ENCODE results near the gene KRTAP12-4. TPM values are rescaled to one million over a fixed set of nuclear protein-coding genes. Genes with fewer than 3 reads are reported as not detected.
"Not testable (repeated sequence)": the region's sequence is repeated elsewhere in the genome, so short reads cannot be mapped to it uniquely, and the experiment has no call there.

Gene KRTAP12-4
- total RNA-seq, 1 experiment from 2014 or later = not detected

DNA sequence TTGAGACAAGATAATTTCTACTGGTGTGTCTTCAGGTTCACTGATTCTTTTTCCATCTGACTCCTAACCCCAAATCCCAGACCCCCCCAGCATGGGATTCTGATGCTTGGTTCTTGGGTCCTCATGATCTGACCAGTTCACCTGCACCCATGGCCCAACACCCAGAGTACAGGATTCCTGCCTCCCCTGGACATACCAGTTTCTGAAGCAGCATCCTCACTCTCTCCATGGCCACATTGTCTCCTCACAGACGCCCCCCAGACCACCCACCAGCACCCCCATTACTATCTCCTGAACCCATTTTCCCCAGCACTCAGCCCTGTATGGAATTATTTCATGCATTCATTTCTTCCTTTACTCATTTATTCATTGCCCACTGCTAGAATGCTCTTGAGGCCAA lies 2.4 kb upstream of the KRTAP12-4 start:
- DNase-seq (ENCODE audit: low read depth) = no peak

DNA sequence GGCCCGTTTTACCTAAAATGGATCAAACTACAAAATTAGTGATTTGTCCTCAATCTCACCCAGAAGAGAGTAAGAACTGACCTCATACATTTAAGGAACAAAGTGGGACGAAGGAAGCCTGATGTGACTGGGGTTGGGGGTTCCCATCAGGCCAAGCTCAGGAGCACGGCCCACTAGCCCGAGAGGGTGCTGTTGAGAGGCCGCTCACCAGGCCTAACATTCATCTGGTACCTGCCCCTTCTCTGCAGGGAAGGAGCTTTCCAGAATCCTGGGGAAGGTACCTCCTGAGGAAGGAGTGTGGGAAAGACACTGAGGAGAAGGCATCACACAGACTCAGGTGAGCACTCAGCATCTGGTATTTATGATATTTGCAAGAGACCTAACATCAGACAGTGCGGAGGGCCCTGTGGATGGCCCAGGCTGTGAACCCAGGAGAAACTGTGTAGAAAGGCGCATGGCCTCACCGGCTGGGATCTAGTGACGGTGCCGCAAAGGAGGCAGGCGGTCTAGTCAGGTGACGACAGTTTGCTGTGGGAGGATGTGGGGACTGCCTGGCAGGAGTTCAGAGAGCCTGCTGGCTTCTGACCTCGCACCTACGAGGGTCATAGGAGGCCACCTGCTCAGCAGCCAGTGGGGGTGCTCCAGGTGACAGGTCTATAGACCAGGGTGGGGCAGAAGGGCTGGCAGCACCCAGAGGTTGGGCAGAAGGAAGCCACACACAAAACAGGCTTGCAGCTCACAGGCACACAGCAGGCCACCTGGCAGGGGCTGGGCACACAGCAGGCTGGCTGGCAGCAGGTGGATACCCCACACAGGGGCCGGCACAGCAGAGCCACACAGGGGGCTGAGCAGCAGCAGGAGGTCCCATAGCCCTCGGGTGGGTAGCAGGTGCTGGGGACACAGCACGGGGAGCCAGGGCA lies 543 bp downstream of the KRTAP12-4 start:
- no peak for DNase-seq (ENCODE audit: low read depth)

DNA sequence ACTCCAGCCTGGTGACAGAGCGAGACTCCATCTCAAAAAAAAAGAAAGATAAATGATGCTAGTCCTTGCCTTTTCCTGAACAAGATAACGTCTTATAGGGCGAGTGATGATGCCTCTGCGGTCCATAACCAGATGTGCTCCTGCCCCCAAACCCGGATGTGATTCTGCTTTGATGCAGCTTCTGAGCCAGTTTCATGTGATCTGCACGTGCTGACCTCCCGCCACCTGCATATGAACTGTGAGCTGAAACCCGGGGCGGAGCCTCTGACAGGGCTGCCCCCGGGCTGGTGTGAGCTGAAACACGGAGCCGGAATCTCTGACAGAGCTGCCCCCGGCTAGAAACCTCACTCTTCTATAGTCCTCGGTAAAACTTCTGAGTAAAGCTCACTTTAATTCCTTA lies 1.3 kb downstream of the KRTAP12-4 start:
- DNase-seq (ENCODE audit: low read depth) = no peak

- DNase-seq (ENCODE audit: low read depth) = no peak
Observed at GRCh38 chr21:44650973-44651675, 3.3 kb downstream of the KRTAP12-4 start.

DNA sequence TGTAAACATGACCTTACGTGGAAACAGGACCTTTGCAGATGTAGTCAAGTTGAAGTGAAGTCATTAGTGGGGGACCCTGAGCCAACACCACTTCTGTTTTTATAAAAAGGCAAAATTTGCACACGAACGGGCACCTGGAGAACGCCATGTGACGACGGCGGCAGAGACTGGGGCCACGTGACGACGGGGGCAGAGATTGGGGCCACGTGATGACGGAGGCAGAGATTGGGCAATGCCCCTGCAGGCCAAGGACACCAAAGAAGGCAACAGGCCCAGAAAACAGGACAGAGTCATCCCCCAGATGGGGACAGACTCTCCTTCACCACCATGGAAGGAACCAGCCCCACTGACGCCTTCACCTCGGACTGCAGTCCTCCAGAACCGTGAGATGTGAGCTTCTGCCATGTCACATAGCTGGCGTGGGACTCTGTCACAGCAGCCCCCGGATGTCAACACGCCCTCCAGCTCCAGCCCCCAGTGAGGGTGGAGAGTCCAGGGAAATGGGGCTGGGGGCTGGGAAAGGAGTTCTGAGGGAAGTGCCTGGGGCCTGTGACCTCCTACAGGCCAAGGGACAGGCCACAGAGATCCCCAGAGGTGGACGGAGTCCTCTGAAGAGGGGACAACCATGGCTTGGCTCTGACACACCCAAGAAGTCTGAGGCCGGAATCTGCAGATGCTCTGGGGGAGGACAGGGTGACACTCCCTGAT lies 4.0 kb downstream of the KRTAP12-4 start:
- DNase-seq (ENCODE audit: low read depth) = no peak

- DNase-seq (ENCODE audit: low read depth) = no peak
Observed at GRCh38 chr21:44649521-44650100, 4.8 kb downstream of the KRTAP12-4 start.

DNA sequence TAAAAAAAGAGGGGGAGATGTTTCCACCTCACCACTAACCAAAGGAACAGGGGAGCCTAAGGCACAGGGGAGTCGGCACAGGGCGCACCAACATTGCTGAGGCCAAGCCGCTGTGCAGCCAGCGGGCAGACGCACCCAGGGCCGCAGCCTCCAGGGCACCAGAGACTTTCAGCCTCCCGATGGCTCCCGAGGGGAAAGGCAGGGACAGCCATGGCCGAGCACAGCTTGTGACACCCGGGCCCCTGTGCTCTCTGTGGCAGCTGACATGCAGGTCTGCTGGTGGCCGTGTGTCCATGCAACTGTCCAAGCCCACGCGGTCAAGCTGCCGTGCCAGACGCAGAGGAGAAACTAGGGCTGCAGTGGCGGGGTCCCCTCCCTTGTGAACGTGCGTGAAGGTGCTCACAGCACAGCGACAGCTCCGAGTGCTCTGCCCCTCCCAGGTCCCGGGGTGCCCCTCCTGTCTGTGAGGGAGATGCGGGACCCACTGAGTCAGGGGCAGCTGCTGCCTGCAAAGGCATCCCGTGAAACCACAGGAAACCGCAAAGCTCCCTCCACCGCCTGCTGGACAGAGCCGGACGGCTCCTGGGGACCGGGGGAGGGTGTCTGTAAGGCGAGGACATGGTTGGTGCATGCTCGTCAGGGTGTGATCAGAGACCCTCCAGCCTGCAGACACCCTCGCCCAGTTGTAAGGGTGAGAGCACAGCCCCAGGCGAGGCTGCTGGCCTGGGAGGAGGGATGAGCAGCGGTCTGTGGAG lies 5.7 kb downstream of the KRTAP12-4 start:
- DNase-seq (ENCODE audit: low read depth) = no peak

DNA sequence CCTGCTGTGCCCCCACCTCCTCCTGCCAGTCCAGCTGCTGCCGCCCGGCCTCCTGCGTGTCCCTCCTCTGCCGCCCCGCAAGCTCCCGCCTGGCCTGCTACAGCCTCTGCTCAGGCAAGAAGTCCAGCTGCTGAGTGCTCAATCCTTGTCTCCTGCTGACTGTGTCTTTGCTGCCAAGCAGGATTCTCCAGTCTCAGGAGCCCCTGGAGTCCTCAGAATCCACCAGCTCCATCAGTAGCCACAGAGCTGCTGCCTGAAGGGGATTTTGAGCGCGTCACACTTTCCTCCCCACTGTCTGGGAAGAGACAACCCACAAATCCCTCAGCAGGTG lies 7.3 kb downstream of the KRTAP12-4 start:
- no peak for DNase-seq (ENCODE audit: low read depth)

DNA sequence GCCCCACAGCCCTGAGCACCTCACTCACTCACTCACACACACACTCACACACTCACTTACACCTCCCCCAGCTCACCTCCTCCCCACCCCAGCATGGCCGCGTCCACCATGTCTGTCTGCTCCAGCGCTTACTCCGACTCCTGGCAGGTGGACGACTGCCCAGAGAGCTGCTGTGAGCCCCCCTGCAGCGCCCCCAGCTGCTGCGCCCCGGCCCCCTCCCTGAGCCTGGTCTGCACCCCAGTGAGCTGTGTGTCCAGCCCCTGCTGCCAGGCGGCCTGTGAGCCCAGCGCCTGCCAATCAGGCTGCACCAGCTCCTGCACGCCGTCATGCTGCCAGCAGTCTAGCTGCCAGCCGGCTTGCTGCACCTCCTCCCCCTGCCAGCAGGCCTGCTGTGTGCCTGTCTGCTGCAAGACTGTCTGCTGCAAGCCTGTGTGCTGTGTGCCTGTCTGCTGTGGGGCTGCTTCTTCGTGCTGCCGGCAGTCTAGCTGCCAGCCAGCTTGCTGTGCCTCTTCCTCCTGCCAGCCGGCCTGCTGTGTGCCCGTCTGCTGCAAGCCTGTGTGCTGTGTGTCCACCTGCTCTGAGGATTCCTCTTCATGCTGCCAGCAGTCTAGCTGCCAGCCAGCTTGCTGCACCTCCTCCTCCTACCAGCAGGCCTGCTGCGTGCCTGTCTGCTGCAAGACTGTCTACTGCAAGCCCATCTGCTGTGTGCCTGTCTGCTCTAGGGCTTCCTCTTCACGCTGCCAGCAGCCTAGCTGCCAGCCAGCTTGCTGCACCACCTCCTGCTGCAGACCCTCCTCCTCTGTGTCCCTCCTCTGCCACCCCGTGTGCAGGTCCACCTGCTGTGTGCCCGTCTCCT lies 7.9 kb downstream of the KRTAP12-4 start, which contains the start of gene KRTAP10-11:
Gene KRTAP10-11 (plus strand): TSS at position 49 of the 856 bp plus-strand sequence. CDS start 45 bp downstream, at position 94.
- DNase-seq (ENCODE audit: low read depth) = not testable (repeated sequence)

- no peak for DNase-seq (ENCODE audit: low read depth)
Observed at GRCh38 chr21:44644878-44645277, 9.6 kb downstream of the KRTAP12-4 start.

GRCh38 chr21:44643741-44644310 lies 10.6 kb downstream of the KRTAP12-4 start:
- no peak for DNase-seq (ENCODE audit: low read depth)

DNA sequence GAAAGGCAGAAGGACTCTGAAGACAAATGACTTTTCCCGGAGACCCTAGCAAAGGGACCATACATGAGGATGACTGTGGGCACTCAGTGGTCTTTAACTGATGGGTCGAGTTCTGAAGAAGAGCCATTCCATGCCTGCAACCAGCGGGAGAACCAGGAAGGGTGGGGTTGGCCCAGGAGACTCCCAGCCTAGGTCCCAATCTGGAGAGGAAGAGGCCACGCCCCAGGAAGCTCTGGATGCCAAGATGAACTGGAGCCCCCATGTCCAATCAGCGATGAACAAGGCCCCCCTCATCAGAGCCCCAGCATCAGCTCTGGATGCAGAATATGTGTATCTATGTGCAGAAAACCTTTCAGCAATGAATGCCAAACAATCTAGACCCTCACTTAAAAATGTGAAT lies 13.7 kb downstream of the KRTAP12-4 start:
- DNase-seq (ENCODE audit: low read depth) = no peak

GRCh38 chr21:44639331-44639655 lies 15.2 kb downstream of the KRTAP12-4 start:
- DNase-seq (ENCODE audit: low read depth) = no peak

DNA sequence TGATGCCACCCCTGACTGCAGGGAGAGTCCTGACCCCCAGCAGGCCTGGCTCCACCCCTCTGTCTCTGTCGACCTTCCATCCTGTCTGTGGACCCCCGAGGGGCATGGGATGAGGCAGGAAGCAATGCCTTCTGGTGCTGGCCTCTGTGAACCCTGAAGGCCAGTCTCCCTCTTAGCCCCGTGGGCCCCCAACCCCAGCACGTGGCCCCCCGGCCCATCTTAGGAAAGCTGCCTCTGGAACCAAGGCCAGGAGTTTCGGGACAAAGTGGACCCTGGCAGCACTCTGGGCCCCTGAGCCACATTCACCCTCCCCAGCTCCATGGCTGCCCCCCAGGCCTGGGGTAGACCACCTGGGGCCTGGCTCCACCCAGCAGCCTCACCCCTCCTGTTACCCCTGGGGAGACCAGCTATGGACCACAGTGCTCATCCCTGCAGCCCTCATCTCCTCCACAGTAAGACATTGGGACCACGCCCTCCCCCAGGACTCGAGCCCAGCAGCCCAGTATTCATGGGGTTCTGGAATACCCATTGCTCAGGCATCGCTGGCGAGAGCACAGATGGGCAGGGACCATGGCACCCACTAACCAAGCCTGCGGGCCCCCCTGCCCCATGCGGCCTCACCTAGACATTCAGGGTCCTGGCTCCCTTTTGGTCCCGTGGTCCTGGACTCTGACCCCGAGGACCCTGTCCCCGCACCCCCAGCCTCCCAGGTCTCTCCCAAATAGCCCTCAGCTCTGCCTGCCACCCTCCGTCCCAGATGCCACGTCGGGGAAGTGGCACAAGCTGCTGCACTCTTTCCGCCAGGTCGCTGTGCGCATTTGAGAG lies 15.7 kb downstream of the KRTAP12-4 start:
- DNase-seq (ENCODE audit: low read depth) = not testable (repeated sequence)

GRCh38 chr21:44637851-44638348 lies 16.6 kb downstream of the KRTAP12-4 start:
- not testable (repeated sequence) for DNase-seq (ENCODE audit: low read depth)

GRCh38 chr21:44637018-44637850 lies 17.2 kb downstream of the KRTAP12-4 start, which contains the start of gene KRTAP10-10:
Gene KRTAP10-10 (plus strand): TSS chr21:44637356. CDS start chr21:44637418, 62 bp downstream.
- DNase-seq (ENCODE audit: low read depth) = no peak

GRCh38 chr21:44636209-44637017 lies 18.0 kb downstream of the KRTAP12-4 start:
- no peak for DNase-seq (ENCODE audit: low read depth)

All from M059J (cell line).